ENCODE data around the gene KDM7A.
A peak's percentile ranks its signal among the peaks of the same experiment; 100 is the strongest.

The KDM7A gene

DNA sequence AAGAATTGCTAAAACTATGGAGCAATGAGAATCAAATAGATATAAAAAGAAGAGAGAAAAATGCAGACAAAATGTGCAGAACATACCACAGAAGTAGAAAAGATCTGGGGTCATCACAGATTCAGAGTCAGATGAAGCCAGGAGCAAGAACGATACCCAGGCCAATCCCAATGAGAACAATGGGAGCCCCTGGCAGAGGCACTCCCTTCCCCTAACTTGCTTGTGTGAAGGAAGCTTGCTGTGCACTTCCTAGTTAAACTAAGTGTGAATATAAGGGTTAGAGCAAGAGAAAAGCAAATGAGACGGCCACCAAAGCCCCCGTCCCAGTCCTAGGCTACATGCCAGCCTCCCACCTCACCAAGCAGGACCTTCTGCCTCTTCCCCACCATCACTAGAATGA is 126.7 kb downstream of the KDM7A start:
- DNase-seq: no peak

DNA sequence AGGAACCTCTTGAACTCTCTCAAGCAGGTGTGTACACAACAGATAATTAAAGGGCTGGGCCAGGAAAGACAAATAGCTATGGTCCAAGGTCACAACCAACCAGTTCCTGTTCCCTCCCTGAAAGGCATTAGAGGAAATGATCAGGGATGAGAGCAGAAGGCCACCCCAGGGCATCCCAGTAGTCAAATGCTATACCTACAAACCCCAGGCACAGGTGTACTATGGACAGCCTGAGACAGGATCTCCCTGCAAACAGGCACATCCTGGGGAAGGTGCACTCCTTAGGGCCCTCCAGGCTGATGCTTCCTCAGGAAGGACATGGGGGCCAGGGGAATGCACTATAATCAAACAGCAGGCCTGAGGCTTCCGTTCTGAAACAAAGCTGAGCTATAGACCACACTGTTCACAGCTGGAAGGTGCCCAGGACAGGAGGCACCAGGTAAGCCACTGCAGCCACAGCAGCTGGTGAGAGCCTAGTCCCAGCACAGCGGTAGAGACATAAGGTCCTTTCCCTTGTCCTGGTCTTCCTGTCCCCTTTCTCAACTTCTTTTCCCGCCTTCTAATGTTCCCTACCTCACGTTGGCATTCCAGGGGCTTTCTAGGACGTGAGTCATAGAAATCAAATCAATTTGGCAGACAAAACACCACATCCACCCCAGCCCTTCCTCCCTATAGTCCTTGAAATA is 127.3 kb downstream of the KDM7A start:
- DNase-seq: no peak

DNA sequence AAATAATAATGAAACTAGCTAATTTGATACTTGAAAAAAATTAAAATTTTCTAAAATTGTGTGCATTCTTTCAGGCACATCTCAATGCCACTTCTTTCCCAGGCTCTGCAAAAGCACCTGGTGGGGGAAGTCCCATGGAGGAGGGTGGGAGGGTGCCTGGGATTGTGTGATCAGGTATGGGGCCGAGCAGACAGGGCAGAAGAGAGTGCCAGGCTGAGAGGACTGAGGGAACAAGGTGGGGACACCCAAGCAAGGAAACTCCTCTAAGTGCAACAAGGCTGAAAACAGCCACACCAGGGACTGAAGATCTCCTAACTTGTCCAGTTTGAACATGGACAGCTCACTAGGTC is 127.8 kb downstream of the KDM7A start:
- DNase-seq: no peak

DNA sequence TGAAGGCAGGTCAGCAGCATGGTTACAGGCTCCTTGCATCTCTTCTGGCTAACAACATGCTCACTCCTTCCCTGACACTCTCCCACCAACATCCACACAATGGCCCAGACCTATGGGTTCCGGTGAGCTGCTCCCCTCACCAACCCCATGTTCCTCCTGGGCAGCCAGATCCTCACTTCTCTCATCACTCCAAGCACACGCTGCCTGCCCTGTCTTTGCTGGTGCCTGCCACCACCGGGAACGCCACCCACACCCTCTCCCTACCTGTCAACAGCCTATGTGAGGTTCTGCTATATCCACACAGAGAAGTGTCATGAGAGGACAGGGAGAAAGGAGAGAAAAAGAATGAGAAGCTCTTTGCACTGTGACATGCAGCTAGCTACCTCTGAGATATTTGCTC is 128.6 kb downstream of the KDM7A start:
- DNase-seq: no peak

DNA sequence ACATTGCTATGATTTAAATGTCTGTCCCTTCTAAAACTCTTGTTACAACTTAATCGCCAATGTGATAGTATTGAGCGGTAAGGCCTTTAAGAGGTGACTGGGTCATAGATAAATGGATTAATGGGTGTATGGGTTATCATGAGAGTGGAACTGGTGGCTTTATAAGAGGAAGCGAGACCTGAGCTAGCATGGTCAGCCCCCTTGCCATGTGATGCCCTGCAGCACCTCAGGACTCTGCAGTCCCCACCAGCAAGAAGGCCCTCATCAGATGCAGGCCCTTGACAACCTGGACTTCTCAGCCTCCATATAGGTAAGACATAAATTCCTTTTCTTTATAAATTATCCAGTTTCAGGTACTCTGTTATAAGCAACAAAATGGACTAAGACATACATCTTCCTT is 129.6 kb downstream of the KDM7A start:
- DNase-seq: no peak

DNA sequence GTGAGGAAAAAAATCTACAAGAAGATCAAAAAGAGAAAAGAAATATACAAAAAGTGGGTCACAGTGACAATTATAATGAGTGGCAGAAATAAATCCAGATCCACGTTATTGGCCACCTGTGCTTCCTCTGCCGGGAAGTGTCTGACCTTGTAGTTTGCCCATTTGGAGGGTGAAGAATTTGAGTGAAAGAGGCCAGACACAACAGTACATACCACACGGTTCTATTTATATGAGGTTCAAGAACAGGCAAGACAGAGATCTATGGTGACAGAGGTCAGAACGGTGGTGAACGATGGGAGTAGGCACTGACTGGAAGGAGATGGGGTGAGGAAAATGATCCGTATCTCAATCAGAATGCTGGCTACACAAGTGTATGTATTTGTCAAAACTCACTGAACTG is 131.1 kb downstream of the KDM7A start:
- DNase-seq: no peak

DNA sequence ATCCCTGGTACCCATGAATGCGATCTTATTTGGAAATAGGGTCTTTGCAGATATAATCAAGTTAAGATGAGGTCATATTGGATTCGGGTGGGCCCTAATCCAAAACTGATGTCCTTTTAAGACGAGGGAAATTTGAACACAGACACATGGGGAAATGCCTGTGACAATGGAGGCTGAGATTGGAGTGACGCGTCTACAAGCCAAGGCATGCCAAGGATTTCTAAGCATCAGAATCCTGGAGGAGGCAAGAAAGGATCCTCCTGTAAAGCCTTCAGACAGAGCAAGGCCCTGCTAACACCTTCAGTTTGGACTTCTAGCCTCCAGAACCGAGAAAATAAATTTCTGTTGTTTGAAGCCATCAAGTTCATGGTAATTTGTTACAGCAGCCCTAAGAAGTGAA is 132.5 kb downstream of the KDM7A start:
- DNase-seq: no peak

DNA sequence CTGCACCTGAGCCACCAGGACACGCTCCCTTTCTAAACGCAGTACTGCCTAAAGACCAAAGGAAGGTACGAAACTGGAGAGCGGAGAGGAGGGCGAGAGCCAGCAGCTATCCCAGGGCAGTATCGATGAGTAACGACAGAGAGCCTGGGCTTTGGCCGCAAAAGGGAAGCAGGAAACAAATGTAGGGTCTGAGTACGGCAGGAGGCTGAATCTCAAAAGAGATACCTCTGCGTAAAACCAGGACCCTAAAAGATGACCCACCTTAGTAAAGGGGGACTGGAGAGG is 134.5 kb downstream of the KDM7A start:
- DNase-seq: no peak

DNA sequence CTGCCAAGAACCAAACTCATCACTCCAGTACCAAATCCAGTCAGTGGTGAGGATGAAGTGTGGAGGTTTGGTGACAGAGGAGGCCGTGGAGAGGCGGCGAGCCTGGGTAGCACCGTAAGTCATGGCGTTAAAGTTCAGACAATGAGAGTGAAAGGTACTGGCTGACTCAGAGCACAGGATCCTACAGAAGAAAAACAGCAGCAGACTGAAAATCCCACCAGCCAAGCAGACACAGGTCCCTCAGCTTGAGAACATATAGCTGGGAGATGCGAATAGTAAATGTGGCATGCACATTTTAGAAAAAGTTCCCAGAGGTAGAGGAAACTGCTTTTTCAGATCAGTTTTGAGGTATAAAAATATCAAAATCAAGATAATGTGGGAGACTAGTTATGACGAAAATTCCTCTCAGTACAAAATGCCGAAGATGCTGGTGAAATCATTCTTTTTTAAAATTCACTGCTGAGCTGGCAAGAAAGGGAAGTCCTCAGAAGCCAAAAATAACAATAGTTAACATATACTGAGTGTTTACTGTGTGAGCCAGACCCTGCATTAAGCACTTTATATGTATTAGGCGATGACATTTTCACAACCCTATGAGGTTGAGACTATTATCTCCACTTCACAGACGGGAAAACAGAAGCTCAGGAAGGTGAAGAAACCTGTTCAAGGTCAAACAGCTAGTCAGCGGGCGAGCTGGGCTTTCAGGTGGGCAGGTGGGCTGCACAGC is 135.0 kb downstream of the KDM7A start:
- no peak for DNase-seq

DNA sequence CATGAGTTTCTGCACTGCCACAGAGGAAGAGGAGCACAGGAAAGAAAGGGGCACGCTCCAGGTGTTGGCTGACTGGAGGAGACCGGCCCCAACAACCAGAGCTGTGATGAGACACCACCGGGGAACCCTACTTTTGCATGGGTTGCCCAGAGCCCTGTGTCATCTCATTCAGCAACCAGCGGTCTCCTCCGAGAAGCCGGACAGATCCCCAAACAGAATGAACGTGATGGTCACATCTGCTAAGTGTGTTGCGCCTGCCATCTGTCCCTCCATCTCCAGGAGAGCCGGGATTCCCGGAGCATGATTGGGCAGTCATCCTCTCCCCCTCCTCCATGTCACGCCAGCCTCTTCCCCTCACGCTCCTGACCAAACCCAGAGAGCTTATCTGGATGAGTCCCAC is 136.9 kb downstream of the KDM7A start:
- peak; percentile 25 for DNase-seq

DNA sequence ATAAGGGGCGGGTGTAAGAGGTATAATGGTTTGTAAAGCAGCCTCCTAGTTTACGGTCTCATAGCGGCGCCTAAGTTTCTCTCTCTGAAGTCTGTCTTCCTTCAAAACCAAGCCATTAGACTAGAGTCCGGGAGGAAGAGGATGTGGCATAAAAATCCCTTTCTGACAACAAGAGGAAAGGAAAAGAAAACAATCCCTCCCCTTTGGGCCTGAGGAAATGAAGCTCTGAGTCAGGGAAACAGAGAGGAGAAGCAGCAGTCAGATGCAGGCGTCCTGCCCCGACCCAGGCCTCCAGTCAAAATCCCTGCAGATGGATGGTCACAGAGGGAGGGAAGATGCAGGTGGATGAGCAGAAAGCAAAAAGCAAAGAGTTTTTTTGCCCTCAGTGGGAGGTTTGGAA is 137.7 kb downstream of the KDM7A start:
- DNase-seq: no peak

DNA sequence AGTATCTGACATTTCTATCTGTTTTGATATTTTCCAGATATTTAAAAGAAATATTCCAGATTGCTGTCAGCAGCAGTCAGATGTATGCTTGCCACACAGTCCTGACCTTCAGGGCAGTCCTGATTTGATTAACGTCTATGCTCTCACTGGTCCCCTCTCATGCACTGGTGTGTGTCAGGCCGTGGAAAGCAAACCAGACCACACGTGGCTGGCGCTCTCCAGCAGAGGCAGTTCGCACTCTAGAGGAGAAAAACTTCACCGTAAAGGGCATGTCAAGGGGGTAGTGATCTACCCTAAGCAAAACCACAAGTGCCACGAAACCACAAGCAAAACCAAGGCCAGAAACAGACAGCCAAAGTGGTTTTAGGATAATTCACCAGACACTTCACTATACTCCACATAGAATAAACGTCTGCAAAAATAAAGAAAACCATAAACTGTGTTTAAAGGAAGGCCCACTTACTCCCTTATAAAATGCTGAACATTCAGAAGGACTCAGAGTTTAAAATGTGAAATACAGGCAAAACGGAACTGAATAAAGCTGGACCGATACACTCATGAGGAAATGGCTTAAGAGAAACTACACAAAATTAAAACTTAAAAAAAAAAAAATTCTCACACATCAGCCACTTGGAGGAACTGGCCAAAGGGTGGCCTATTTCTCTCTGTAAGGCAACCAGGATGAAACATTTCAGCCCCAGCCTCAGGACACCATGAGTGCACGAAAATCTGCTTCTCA is 140.4 kb downstream of the KDM7A start:
- DNase-seq: no peak

DNA sequence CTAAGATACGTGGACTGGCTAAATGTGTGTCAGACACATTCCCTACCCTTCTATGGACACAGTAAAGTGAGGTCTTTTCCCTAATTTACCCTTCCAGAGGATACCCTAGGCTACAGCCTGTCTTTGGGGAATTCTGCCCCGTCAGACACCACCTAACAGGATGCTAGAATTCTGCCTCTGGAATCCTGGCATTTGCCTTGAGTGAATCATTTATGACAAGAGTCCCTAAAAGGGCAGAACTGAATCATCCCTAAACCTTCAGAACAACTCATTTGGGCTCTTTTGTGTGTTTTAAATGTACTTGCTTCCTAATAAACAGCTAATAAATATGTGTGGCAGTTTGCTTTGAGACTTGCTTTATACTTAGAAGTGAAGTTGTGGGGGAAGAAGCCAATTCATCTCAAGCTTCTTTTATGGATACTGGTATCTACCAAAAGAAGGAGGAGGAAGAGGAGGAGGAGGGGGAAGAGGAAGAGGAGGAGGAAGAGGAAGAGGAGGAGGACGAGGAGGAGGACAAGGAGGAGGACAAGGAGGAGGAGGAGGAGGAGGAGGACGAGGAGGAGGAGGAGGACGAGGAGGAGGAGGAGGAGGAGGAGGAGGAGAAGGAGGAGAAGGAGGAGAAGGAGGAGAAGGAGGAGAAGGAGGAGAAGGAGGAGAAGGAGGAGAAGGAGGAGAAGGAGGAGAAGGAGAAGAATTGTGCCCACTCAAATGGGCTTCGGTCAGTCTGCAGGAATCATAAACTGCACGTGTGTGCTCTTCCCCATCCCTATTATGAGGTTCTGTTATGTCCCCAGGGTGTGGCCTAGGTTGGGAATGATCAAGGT is 141.2 kb downstream of the KDM7A start:
- DNase-seq: no peak
